HepG2 (cell line): ENCODE results near the gene GDAP1L1. TPM values are rescaled to one million over a fixed set of nuclear protein-coding genes. Genes with fewer than 3 reads are reported as not detected.

Source experiments
- ATAC-seq: fragments of 200-7000 bp; cut with Tn5 transposase; 3 replicates; pipeline ENCODE4 v1.9.1; 2020; ENCODE audit warnings: mild to moderate bottlenecking, moderate library complexity
- BruUV-seq: library from RNA; stranded (reverse); fragments of 400-500 nt; replicated peaks from 2 replicates; lab custom pipeline; 2021; lab: Mats Ljungman, UMichigan
- CTCF ChIA-PET: fragments of 300-600 bp; formaldehyde crosslinking; extraction: SDS; loops from one replicate; lab custom pipeline; 2021; ENCODE audit warnings: low total read pairs, inconsistent platforms, low intra/inter-chr PET ratio; lab: Yijun Ruan, JAX
- POLR2A ChIA-PET: fragments of 350-600 bp; sonication (Branson Sonifier 250); formaldehyde crosslinking; loops from one replicate; lab custom pipeline; 2020; ENCODE audit warnings: antibody characterized with exemption, inconsistent platforms; lab: Yijun Ruan, JAX
- DNase-seq: peaks from one replicate; pipeline ENCODE4 v3.0.0-alpha.2; 2015; ENCODE audit warnings: low spot score
- FAIRE-seq: peaks from 3 replicates; lab custom pipeline; 2011; peaks lifted over from hg19 to GRCh38; lab: Jason Lieb, UNC
- H2AFZ ChIP-seq: one replicate; pipeline ENCODE4 v1.6.1; 2011; ENCODE audit warnings: low read length, inconsistent platforms
- H3K27ac ChIP-seq: fragments of 300-600 bp; 3 replicates; pipeline ENCODE4 v1.8.0; 2011; ENCODE audit warnings: mixed run types, mild to moderate bottlenecking, mixed read lengths, low read length, inconsistent platforms; ENCODE audit not compliant: insufficient read depth; ENCODE audit errors: extremely low read length
- H3K27me3 ChIP-seq, 2 experiments: fragments of 200-600 bp in 1 of 2; 2 replicates in 1 of 2; 3 replicates in 1 of 2; pipeline versions ENCODE4 v1.6.0 to v1.8.0; 2011; ENCODE audit warnings: low read length in 2 of 2, mild to moderate bottlenecking in 2 of 2, moderate library complexity in 2 of 2, inconsistent platforms in 1 of 2; ENCODE audit not compliant: insufficient read depth in 2 of 2, control insufficient read depth in 1 of 2
- H3K36me3 ChIP-seq, 2 experiments: fragments of 200-600 bp in 1 of 2; replicated peaks in 1 of 2; 2 replicates in 1 of 2; 3 replicates in 1 of 2; pipeline versions ENCODE4 v1.5.1 to v1.8.0; 2011; ENCODE audit warnings: low read length in 2 of 2, inconsistent platforms in 1 of 2; ENCODE audit not compliant: insufficient read depth in 2 of 2, control insufficient read depth in 1 of 2
- H3K4me1 ChIP-seq: 2 replicates; pipeline ENCODE4 v1.5.1; 2012; ENCODE audit warnings: low read length, inconsistent platforms; ENCODE audit not compliant: insufficient read depth
- H3K4me2 ChIP-seq: 2 replicates; pipeline ENCODE4 v1.6.0; 2011; ENCODE audit warnings: low read depth, low read length, inconsistent platforms
- H3K4me3 ChIP-seq, 3 experiments: fragments of 200-600 bp in 1 of 3; sonication (generic), shearing (Covaris generic) in 1 of 3; replicated peaks in 1 of 3; 2 replicates each; pipeline ENCODE4 v1.5.1; 2011 to 2016; ENCODE audit warnings: low read length in 3 of 3, inconsistent platforms in 2 of 3, low read depth in 2 of 3, mild to moderate bottlenecking in 2 of 3, control low read depth in 1 of 3, mixed read lengths in 1 of 3; ENCODE audit not compliant: insufficient read depth in 1 of 3
- H3K79me2 ChIP-seq: one replicate; pipeline ENCODE4 v1.6.1; 2011; ENCODE audit warnings: low read length, inconsistent platforms; ENCODE audit not compliant: insufficient read depth
- H3K9ac ChIP-seq: 2 replicates; pipeline ENCODE4 v1.6.0; 2011; ENCODE audit warnings: mild to moderate bottlenecking, low read depth, low read length, inconsistent platforms; ENCODE audit not compliant: insufficient read depth
- H3K9me3 ChIP-seq: 2 replicates; pipeline ENCODE4 v1.5.1; 2012; ENCODE audit warnings: mild to moderate bottlenecking, low read length
- H4K20me1 ChIP-seq: 2 replicates; pipeline ENCODE4 v1.6.0; 2011; ENCODE audit warnings: inconsistent platforms, mild to moderate bottlenecking, low read length, moderate library complexity; ENCODE audit not compliant: insufficient read depth
- GABPA ChIP-seq, 2 experiments: IDR thresholded peaks; 2 replicates each; pipeline ENCODE4 v1.6.1; 2011 to 2016; ENCODE audit warnings: low read depth in 2 of 2, low read length in 1 of 2, missing biosample characterization in 1 of 2, missing genetic modification characterization in 1 of 2
- NFRKB ChIP-seq: fragments of 450-650 bp; IDR thresholded peaks from 2 replicates; pipeline ENCODE4 v1.6.1; 2017
- TSC22D2 ChIP-seq: sonication (generic); formaldehyde crosslinking; IDR thresholded peaks from 2 replicates; pipeline ENCODE4 v1.5.1; 2020; ENCODE audit warnings: missing genetic modification reagents, mild to moderate bottlenecking, borderline replicate concordance
- ZFP91 ChIP-seq: sonication (generic); formaldehyde crosslinking; IDR thresholded peaks from 2 replicates; pipeline ENCODE4 v1.9.0; 2022; ENCODE audit warnings: missing genetic modification reagents, mild to moderate bottlenecking, borderline replicate concordance
- ZNF34 ChIP-seq: sonication (generic); formaldehyde crosslinking; IDR thresholded peaks from 2 replicates; pipeline ENCODE4 v1.4.0; 2020; ENCODE audit warnings: mild to moderate bottlenecking, missing genetic modification reagents, borderline replicate concordance
- ZNF614 ChIP-seq: IDR thresholded peaks from 2 replicates; pipeline ENCODE4 v1.6.1; 2018; ENCODE audit warnings: missing biosample characterization, missing genetic modification reagents, inconsistent platforms, borderline replicate concordance
- ZNF687 ChIP-seq: sonication (generic); formaldehyde crosslinking; IDR thresholded peaks from 2 replicates; pipeline ENCODE4 v1.5.1; 2020; ENCODE audit warnings: mild to moderate bottlenecking, missing genetic modification reagents, moderate library complexity
- WGBS: methylation state at CpG from one replicate; pipeline ENCODE4 v1.1.6; 2017; ENCODE audit warnings: low lambda C conversion rate; 5-methylcytosine and 5-hydroxymethylcytosine counted together
- in situ Hi-C: cut with HindIII; loops from 2 replicates; pipeline ENCODE4 v1.10.0; 2017; ENCODE audit warnings: low pct_unique_long_range_greater_than_20kb; ENCODE audit not compliant: extremely low pct_ligation_motif_present
- intact Hi-C: fragments of 100-400 bp; cut with micrococcal nuclease; formaldehyde crosslinking; loops from one replicate; pipeline ENCODE4 v1.10.0; 2022; ENCODE audit not compliant: unreplicated experiment
- polyA plus RNA-seq, 8 experiments: library from polyadenylated mRNA; depleted of rRNA in 3 of 8; stranded (reverse) in 7 of 8; unstranded in 1 of 8; fragments of >200 nt; fragmentation: Illumina TruSeq in 4 of 8; extraction: Trizol in 4 of 8; gene quantifications; 2 replicates each; pipeline versions ENCODE4 v1.2.1 to v1.2.3, GENCODE V29; 2011 to 2016; ENCODE audit warnings: low read depth in 4 of 8, missing spikeins in 1 of 8, mixed read lengths in 1 of 8; ENCODE audit not compliant: insufficient read depth in 1 of 8
- total RNA-seq, 5 experiments: library from RNA; depleted of rRNA; stranded (reverse); fragments of >200 nt; fragmentation: Illumina TruSeq; extraction: Trizol; gene quantifications; 2 replicates each; pipeline ENCODE4 v1.2.3, GENCODE V29; 2016; ENCODE audit warnings: low read depth in 1 of 5
- TF ChIP-seq, protein P1 (sequence below): sonication (generic); formaldehyde crosslinking; IDR thresholded peaks from 2 replicates; pipeline ENCODE4 v1.8.0; 2022; ENCODE audit warnings: mild to moderate bottlenecking, missing genetic modification reagents, moderate library complexity
- TF ChIP-seq, protein P2 (sequence below): sonication (generic); formaldehyde crosslinking; IDR thresholded peaks from 2 replicates; pipeline ENCODE4 v1.8.1; 2023; ENCODE audit warnings: mild to moderate bottlenecking, moderate library complexity, missing genetic modification reagents

Gene GDAP1L1
- total and polyA plus RNA-seq, 2 of the 13 experiments (the other 11 are each of a cell fraction or from before 2014, with no cell fraction given): 0.04 TPM; not detected in 1

DNA sequence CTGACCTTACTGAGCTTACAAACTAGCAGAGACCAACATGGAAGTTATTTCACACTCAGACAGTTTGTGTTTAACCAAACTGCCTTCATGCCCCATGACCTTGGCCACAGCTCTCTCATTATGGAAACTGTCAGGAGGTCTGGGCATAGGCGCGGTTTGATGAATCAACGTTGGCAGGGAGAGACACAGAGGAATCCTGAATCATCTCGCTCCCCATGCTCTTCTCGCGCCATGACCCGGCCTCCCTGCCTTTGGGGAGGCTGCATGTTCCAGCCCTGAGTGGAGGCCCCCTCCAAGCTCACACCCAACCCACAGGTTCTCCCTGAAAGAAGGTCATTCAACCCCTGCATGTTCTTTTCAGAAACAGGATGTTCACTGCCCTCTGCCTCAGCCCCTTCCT is 15.9 kb upstream of the GDAP1L1 start (continued):
- TF ChIP-seq ZNF687: peak; percentile 7; the same call in 1 of the 2 replicates
- TF ChIP-seq TSC22D2 (CRISPR knock-in tag): no peak

DNA sequence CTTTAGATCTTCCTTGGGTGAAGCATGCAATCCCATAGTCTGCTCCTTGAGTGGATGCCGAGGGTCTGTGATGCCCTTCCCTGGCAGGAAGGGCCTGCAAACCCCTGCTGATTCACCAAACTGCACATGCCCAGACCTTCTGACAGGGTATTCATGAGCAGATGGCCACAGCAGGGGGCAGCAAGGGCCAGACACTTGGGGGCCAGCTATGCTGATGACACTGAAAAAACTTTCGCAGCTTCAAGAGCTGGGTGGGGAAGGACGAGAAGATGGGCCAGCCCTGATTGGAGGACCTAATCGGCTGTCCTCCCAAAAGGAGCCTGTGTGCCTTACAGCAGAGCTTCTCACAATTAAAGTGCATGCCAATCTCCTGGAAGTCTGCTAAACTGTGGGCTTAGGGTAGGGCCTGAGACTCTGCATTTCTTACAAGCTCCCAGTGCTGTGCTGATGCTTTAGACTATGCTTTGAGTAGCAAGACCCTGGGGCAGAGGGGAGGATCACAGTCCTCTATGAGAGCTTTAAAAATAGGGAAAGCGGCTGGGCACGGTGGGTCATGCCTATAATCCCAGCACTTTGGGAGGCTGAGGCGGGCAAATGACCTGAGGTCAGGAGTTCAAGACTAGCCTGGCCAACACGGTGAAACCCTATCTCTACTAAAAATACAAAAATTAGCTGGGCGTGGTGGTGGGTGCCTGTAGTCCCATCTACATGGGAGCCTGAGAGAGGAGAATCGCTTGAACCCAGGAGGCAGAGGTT is 15.2 kb upstream of the GDAP1L1 start:
- Histone ChIP-seq H3K27me3 (no peaks in the 10 kb centered on the region; a peak in 1 of 5 replicates), H3K4me3 (no peak overlapping the region), H3K9ac (no peak overlapping the region), H3K79me2 (no peaks in the 10 kb centered on the region), H4K20me1 (no peaks in the 10 kb centered on the region), H3K27ac (no peak overlapping the region), H3K9me3 (no peaks in the 10 kb centered on the region), H3K4me1 (peaks cover 29% of the 10 kb centered on the region), H3K4me2 (peak overlapping the region; percentile 14; the same call in 1 of the 2 replicates), H3K36me3 (no peaks in the 10 kb centered on the region), H2AFZ (no peak overlapping the region)
- FAIRE-seq (no peak), ATAC-seq (peak; percentile 73), DNase-seq (peak; percentile 49)
- POLR2A ChIA-PET: interaction anchor here (0.7 to 2.0 kb wide), 2 partner anchors 79 to 937 kb away, joined by 3 to 6 read pairs; partner anchors contain the start of gene FITM2
- no TSS peak for BruUV-seq
- intact Hi-C loops: loop anchor here (1.0 kb wide), 1 partner anchor 79 kb away; the partner anchor contains the start of gene FITM2
- in situ Hi-C loops: no loop called here
- CTCF ChIA-PET: interaction anchor here (0.8 kb wide), 1 partner anchor 80 kb away, joined by 3 read pairs; no protein-coding TSS in a partner anchor
- 51% methylated on average over 10 of the region's 10 CpGs for WGBS
- no peak for TF ChIP-seq GABPA (IDR thresholded peaks at IDR 0.05; ENCODE audit: low read depth, low read length)
- no peak for TF ChIP-seq GABPA (CRISPR knock-in tag; IDR thresholded peaks at IDR 0.05; ENCODE audit: low read depth)
- no peak for TF ChIP-seq ZNF34 (CRISPR knock-in tag)
- TF ChIP-seq ZNF614 (CRISPR knock-in tag): no peak
- TF ChIP-seq, protein P1, sequence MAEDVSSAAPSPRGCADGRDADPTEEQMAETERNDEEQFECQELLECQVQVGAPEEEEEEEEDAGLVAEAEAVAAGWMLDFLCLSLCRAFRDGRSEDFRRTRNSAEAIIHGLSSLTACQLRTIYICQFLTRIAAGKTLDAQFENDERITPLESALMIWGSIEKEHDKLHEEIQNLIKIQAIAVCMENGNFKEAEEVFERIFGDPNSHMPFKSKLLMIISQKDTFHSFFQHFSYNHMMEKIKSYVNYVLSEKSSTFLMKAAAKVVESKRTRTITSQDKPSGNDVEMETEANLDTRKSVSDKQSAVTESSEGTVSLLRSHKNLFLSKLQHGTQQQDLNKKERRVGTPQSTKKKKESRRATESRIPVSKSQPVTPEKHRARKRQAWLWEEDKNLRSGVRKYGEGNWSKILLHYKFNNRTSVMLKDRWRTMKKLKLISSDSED (CRISPR knock-in tag): no peak
- TF ChIP-seq, protein P2, sequence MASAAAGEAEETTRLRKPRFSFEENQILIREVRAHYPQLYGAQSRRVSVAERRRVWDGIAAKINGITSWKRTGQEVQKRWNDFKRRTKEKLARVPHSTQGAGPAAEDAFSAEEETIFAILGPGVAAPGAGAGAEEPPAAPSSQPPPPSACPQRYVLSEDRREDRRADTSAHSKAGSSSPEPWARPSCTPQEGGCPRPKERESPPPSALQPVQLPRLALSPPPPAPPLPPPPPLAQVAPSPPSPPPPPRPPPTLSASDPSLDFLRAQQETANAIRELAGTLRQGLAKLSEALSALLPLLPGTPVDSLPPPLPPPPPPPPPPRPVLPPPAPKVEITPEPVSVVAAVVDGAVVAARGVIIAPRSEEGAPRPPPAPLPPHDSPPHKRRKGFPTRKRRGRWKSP: no peak
- TF ChIP-seq ZFP91 (CRISPR knock-in tag): no peak
- TF ChIP-seq NFRKB: no peak
